ENCODE data around the gene QKI.

Gene QKI

DNA sequence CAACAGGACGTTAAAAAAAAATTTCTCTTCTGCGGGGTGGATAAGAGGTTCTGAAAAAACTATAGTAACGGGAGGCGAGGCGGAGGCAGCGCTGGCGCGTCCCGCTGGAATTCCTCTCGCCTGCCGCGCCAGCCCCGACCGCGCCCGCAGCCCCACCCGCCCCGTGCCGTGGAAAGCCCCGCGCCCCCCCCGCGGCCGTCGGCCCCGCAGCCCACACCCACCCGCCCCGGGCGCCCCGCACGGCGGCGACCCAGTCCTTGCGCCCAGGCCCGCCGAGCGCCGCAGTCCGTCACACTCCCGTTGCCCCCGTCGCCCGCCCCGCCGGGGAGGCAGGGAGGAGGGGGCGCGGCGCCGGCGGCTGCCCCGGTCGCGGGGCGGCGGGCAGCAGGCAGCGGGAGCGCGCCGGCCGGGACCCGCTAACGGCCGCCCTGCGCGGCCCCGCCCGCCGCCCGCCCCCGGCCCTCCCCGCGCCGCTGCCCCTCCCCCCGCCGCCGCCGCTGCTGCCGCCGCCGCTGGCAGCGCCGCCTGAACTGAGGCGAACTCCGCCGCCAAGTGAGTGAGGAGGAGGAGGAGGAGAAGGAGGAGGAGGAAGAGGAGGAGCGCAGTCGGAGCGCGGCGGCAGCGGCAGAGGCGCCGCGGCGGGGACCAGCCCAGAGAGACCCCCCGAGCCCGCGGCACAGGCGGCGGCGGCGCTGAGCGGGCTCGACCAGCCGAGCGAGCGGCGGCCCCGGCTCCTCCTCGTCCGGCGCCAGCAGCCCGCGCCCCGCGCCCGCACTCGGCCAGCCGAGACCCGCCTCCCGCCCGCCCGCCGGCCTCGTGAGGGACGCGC is at the start of gene QKI:
Gene QKI (plus strand): TSS at position 602 of the 829 bp plus-strand sequence. CDS start 476 bp downstream, outside the sequence.
- TF ChIP-seq, protein P1, sequence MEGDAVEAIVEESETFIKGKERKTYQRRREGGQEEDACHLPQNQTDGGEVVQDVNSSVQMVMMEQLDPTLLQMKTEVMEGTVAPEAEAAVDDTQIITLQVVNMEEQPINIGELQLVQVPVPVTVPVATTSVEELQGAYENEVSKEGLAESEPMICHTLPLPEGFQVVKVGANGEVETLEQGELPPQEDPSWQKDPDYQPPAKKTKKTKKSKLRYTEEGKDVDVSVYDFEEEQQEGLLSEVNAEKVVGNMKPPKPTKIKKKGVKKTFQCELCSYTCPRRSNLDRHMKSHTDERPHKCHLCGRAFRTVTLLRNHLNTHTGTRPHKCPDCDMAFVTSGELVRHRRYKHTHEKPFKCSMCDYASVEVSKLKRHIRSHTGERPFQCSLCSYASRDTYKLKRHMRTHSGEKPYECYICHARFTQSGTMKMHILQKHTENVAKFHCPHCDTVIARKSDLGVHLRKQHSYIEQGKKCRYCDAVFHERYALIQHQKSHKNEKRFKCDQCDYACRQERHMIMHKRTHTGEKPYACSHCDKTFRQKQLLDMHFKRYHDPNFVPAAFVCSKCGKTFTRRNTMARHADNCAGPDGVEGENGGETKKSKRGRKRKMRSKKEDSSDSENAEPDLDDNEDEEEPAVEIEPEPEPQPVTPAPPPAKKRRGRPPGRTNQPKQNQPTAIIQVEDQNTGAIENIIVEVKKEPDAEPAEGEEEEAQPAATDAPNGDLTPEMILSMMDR (IDR thresholded peaks at IDR 0.05; ENCODE audit: borderline replicate concordance, insufficient read depth, low read depth, low read length), result no peak
- H3K4me3 ChIP-seq (ENCODE audit: low read depth, low read length), result peak within 1 kb of the TSS; percentile 73

DNA sequence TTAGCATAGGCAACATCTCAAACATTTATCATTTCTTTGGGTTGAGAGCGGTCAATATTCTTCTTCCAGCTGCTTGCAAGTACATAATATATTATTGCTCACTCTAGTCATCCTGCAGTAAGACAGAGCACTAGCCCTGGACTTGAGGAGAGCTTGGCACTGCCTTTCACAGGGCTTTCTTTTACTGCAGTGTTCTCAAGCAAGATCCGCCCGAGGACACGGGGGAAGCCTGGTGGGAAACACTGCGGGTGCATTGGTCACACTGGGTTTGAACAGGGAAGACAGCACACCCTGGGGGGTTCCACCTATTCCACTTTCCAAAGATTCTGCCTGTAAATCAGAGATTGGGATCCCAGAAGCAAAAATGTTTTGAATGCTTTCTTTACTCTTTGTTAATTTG is 48.2 kb upstream of the QKI start:
- TF ChIP-seq, protein P1 (IDR thresholded peaks at IDR 0.05; ENCODE audit: borderline replicate concordance, insufficient read depth, low read depth, low read length), result no peak
- no peak overlapping the region for H3K4me3 ChIP-seq (ENCODE audit: low read depth, low read length)

DNA sequence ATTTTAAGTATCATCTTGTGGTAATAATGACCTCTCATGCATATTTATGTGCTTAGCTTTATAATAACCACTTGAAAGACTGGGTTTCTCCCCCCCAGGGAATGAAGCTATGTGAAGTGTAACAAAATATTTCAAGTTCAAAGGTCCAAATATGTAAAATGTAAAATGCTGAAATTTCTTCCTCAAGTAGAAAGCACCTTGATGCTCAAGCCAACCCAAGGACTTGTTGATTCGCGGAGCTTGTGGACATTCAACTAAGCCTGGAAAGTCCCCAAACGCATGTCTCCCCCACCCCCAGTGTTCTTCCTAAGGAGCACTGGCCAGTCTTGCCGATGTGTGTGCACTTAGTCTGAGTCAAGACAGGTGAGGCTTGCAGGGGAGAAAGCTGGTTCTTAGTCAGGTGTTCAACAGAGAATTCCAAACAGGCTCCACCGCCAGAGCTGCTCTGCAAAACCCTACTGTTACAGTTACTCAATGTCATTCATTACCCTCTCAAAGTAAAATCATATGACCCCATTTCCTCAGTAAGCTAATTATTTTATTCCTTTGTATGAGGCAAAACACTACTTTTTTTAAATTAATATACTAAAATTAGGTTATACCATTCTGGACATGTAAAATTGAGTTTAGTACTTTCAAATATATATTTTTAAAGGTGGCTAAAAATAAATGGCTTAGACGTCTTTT is 46.9 kb upstream of the QKI start:
- no peak overlapping the region for H3K4me3 ChIP-seq (ENCODE audit: low read depth, low read length)

DNA sequence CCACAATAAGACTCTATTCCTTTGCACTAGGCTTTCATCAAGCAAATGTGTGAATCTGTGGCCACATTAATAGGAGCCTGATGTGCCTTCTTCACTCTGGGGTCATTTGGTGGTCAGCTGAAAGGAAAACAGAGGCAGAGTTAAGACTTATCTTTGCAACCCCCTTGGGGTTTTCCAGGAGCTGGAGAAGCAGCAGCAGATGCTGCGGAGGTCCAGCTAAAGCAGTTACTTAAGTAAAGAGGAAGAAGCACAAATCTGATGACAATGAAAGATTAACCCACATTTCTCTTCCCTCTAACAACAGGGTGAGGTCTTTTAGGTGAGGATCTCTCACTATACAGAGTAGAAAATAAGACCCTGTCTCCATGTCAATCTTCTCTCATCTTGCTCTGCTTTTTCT is 45.4 kb upstream of the QKI start:
- TF ChIP-seq, protein P1 (IDR thresholded peaks at IDR 0.05; ENCODE audit: borderline replicate concordance, insufficient read depth, low read depth, low read length), result no peak
- no peak overlapping the region for H3K4me3 ChIP-seq (ENCODE audit: low read depth, low read length)

More for the DNA sequence above, 46.9 kb upstream of the QKI start:
- TF ChIP-seq, protein P1 (IDR thresholded peaks at IDR 0.05; ENCODE audit: borderline replicate concordance, insufficient read depth, low read depth, low read length), result no peak

DNA sequence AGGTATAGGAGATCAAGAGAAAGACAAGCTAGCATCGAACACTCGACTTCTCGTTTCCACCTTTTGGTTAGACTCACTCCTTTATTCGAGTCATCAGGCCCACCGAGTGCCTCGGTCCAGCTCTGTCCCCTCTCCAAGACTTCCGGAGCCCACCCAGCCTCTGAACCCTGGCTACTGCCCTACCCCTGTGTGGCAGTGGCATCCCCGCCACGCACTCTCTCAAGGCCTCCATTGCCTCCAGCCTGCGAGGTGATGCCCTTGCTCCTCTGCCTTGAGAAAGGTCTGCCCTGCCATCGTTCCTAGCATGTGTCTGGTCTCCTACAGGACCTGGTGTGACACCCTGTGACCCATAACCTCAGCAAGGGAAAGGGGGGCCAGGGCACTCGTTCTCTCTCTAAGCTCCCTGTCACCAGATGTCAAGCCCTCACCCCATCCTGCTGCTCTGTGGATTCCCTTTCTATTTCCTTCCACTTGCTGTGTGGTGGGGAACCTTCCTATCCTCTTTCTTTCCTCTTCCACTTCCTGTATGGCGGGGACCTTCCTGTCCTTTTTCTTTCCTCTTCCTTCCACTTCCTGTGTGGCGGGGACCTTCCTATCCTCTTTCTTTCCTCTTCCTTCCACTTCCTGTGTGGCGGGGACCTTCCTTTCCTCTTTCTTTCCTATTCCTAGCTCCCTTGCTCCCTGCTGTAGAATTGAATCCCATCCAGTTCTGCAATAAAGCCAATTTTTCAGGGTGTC is 44.7 kb upstream of the QKI start:
- H3K4me3 ChIP-seq (ENCODE audit: low read depth, low read length), result no peak overlapping the region
- TF ChIP-seq, protein P1 (IDR thresholded peaks at IDR 0.05; ENCODE audit: borderline replicate concordance, insufficient read depth, low read depth, low read length), result no peak

DNA sequence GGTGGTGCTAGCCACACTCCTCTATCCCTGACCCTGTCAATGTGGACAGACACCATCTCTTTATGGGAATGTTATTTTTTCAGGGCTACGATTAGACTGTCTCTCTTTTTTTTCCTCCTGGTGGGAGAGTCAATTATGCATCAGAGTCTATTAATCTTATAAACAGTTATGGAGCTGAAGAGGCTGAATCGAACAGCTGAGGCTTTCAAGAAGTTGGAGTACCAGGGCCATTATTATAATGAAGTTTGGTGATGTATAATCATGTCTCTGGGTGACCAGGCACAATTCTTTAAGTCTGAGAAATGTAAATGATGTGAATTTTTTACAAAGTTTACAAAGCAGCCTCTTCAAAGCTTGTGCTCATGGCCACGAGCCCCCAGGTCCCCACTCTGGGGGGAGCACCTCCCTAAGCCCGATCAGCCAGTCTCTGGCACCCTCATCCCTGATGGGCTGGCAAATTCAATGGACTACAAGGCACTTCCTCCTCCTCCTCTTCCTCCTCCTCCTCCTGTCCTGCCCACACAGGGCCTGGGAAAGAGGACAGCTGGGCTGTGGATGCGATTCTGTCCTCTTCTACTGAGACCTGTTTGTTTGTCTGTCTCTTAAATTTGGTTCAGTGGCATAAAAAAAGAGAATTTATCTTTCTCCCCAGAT is 43.9 kb upstream of the QKI start:
- no peak overlapping the region for H3K4me3 ChIP-seq (ENCODE audit: low read depth, low read length)
- TF ChIP-seq, protein P1 (IDR thresholded peaks at IDR 0.05; ENCODE audit: borderline replicate concordance, insufficient read depth, low read depth, low read length), result no peak
